GM21528 (cell line): Measurements from ENCODE around the gene MLLT3.

Experiments
- ATAC-seq: cut with Tn5 transposase; IDR thresholded peaks from one replicate; pipeline ENCODE4 v1.9.1; 2021; ENCODE audit warnings: mild to moderate bottlenecking, moderate library complexity; ENCODE audit not compliant: unreplicated experiment, low FRiP score

MLLT3 gene

DNA sequence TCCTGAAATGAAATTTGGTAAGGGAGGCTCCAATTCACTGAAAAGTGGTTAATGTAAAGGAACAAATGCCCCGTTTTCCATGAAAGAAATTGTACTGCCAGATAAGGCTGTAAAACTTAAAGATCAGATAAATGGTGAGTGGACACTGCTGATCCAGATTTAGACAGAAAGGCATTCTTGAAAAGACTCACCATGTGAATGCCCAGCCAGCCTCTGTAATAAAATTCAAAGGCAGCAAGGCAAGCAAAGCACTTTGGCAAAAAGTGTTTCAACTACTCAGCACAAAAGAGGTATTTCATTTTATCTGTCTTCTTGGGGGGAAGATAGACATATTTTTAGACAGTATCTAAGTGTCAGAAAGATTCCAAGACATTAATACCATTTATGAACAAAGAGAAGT, 133.6 kb downstream of the MLLT3 start:
- ATAC-seq, result no peak

- no peak for ATAC-seq
Measured at GRCh38 chr9:20486552-20486951, 135.7 kb downstream of the MLLT3 start.

DNA sequence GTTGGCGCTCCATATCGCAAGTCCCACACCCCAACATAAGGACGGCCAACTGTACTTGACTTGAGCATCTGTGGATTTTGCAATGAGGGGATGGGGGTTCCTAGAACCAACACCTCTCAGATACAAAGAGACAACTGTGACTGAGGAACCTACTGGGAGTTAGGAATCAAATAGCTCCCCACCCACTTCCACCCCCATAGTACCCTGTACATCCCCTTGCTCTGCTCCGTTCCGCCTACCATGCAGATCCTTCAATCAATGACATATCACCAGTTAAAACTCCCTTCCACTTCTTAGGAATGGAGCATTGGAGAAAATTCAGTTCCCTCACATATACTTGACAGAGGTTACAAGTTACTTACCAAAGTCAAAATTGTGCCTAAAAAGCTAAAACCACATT, 140.9 kb downstream of the MLLT3 start:
- no peak for ATAC-seq

DNA sequence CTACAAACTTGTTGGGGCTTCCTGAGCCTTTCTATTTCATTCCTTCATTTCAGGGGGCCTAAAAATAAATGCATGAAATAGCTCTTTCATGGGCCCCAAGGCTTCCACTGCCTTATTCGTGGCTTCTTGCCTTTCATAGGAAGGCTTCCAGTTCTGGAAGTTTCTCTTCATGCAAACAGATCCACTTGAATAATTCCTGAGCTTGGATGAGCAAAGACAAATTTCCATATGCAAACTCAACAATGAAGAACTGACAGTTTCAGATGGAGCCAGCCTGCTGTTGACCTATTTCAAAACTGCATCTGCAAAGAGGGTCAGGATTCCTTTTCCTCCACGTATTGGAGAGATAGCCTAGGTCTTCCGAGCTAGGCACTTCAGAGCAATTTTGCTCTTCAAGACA, 142.1 kb downstream of the MLLT3 start:
- no peak for ATAC-seq

DNA sequence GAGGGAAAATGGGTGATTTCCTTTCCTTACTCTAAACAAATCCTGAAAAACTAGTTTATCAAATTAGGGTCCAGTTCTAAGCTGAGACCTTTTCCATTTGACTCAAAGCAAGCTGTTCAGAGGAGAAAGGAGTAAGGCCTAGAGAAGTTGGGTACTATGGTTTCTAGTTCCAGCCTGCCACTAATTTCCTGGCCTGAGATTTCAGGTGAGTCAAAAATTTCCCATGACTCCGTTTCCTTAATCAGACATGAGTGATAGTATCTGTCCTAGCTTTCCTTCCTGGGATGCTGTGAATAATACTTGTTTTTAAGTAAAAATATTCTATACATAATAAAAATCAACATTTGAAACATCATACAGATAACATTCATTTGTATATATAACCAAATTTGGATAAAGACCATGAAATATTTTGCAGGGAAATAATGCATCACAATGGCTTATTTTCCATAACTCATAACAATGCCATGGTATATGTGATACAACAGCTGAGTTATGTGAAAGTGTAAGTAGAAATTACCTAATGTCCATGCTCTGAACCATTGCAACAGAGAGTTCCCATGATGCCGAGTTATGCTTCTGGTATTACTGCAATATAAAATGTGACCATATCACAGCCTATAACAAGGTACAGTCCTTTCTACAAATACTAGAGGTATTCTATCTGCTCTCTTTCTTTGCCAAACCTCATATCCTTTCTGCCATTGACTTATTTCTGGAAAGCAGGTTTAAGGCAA, 142.7 kb downstream of the MLLT3 start:
- ATAC-seq, result no peak

- ATAC-seq, result no peak
Measured at GRCh38 chr9:20478786-20479185, 143.5 kb downstream of the MLLT3 start.

DNA sequence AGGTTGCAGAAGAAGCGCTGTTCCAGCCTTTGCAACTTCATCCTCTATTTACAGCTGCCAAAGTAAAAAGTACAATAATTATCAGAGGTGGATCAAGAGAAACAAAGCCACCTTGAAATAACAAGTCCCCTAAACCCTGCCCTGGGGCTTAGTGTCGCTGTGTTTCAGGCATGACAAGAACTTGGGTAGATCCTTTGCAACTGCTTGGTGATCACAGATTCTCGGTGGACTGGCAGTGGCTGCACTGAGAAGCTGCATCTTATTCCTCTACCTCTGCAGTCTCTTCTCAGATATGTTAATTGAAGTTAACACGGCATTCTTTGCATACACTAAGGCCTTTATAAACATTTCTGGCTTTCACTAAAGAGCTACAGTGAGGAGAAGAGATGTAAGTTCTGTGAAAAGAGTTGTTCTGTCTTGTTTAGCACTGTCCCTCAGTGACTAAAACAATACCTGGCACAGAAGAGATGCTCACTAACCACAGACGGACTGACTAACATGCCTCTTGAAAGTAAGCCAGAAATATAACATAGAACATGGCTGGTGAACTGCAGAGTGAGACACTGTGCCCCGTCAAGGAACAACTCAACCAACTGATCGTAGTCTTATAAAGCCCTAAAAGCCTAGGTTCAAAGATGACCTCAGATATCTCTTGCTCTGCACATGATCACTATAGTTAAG, 144.2 kb downstream of the MLLT3 start:
- ATAC-seq, result no peak

DNA sequence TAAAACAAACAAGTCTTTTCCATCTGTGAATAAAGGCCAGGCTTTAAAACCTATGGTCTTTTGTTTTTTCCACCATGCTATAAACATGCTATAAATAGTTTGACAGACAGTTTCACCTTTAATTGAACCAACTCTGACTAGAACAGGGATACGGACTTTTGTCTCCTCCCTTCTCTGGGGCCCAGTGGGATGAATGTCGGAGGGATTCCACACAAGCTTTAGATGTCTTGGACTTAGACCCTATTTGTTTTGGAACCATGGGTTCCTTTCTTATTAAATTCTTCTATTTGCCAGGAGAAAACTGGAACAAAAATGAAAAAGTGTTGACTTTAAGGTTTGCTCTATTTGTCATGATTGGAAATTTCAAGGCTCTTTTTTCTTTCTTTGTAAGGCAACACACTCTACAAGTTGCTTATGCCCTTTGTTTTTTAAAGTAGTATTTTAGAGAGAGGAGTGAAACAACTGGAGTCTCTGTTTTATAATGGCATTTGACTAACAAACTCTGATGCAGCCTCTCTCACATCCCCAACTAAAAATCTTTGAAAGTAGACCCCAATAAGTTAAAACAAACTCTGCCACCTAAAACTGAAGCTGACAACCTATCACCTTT, 145.3 kb downstream of the MLLT3 start:
- ATAC-seq, result no peak

DNA sequence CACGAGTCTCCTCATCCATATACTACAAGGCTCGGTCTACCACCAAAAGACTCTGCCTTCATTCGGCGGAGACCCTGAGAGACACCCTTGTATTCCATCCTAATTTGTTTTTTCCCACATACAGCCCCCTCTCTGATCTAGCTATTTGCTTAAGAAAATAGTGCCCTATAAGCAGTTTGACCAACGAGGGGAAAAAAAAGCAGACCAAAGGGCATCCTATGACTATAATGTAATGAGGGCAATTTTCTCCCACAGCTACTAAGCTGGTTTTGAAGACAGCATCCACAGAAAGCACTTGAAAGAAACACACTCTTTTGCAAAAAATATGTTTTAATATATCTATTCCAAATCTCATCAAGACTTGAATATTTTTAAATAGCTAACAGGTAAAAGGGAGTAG, 147.8 kb downstream of the MLLT3 start:
- no peak for ATAC-seq

DNA sequence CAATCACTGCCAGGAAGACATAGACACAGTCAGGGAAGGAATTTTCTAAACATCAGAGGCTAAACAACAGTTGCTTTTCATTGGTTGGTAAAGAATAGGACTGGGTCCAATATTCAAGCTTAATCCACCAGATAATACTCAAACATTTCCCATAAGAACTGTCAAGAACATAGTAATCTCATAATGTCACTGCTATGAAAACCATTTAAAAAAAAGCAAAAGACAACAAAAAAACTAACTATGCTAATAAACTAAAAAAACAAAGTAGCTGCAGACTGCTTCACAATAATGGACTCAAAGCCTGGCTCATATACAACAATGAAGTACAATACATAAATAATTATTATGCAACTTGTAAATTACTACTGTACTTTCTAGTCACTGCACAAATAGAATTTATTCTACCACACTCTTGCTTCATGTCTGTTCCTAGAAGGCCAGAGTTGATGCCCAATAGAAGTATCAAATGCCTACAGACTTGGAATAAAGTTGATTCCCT, 148.7 kb downstream of the MLLT3 start:
- no peak for ATAC-seq

GRCh38 chr9:20472342-20473045, 149.8 kb downstream of the MLLT3 start:
- no peak for ATAC-seq

DNA sequence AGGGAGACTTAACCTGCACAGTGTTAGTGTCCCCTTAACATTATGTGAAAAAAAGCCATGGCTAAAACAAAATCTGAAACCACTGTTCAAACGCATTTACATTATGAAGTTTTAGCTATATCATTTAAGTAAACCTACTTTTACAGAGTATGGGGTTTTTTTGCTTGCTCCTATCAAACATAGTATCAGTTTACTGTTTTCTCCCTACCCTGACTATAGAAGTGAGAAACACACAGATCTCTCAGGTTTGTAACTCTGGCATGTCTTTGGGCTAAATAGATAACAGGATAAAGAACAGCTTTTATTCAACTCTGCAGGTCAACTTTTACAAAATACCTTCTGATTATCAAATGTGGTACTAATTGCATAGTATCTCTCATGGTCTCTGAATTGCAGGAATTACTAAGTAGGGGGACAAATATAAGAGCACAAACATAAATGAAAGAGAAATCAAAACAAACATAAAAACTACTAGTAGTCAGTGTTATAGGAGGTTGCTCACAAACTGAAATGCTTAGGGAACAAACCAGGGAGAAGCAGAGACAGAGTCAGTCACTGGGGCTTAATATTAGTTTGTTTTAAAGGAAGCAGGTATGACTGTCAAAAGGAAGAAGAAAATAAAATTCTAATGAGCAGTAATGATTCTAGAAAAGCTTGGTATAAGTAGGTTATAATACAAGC, 155.8 kb downstream of the MLLT3 start:
- no peak for ATAC-seq

GRCh38 chr9:20464242-20464641, 158.1 kb downstream of the MLLT3 start:
- ATAC-seq, result no peak

- no peak for ATAC-seq
Measured at GRCh38 chr9:20463823-20464222, 158.5 kb downstream of the MLLT3 start.

DNA sequence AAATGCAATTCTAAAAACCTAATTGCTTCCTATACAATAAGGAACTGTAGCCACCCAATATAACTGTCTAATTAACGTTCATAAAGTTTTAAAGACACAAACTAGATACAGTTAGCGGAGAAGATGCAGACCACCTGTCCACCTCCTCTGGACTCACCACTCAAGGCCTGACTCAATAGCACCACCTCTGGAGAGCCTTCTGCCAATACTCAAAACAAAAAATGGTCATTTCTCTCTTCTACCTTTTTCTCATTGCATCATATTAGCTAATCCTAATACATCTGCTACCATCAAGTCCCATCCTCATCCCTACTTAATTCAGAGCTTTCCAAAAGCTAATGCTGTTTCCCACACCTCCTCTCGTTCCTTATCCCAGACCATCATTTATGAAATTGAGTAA, 159.9 kb downstream of the MLLT3 start:
- no peak for ATAC-seq

DNA sequence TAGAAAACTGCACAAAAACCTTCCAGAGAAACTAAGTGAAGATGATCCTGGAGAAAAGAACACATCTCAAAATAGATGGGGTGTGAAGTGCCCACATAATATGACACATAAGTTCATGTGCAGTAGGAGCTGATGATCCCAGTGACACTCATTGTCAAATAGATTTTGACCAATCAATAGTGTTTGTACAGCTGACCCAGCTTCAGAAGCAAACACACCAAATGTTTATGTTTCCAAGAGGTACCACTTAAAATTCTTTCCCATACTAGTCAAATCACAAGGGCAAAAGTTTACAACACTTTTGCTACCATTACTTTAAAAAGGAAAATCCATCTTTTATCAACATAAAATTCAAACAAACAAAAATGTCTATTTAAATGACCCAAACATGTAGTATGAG, 175.0 kb downstream of the MLLT3 start:
- no peak for ATAC-seq

DNA sequence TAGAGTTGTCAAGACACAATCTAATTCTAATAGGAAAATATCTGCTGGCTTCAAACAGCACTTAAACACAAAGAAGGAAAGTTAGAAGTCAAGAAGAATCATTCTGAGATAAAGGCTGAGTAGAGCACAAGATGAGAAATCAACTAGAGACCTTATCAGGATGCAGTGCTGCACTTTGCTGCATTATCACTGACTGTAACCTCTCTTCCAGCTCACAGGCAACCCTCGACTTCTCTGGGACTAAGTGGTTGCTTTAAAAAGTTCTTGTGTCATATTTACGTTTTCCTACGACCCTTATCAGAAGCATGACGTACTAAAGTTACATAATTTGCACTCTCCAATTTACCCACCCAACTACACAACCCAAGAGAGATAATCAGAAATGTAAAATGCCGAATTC, 176.1 kb downstream of the MLLT3 start:
- ATAC-seq, result no peak

- no peak for ATAC-seq
Measured at GRCh38 chr9:20442461-20443319, 179.6 kb downstream of the MLLT3 start.

GRCh38 chr9:20441711-20442423, 180.4 kb downstream of the MLLT3 start:
- ATAC-seq, result no peak
